OCI-LY3 (cell line): ENCODE measurements around the gene FAM13C.

Experiments used
- EZH2phosphoT487 ChIP-seq: fragments of 200-600 bp; shearing (Covaris generic); IDR thresholded peaks from 2 replicates; pipeline ENCODE4 v1.6.1; 2018; ENCODE audit warnings: antibody characterized with exemption, mixed run types, low read depth
- TF ChIP-seq, protein P1 (sequence below): fragments of 200-600, 300-600 bp; sonication (generic); IDR thresholded peaks from 2 replicates; pipeline ENCODE4 v1.5.1; 2014; ENCODE audit warnings: antibody characterized with exemption, low read length, low read depth

DNA sequence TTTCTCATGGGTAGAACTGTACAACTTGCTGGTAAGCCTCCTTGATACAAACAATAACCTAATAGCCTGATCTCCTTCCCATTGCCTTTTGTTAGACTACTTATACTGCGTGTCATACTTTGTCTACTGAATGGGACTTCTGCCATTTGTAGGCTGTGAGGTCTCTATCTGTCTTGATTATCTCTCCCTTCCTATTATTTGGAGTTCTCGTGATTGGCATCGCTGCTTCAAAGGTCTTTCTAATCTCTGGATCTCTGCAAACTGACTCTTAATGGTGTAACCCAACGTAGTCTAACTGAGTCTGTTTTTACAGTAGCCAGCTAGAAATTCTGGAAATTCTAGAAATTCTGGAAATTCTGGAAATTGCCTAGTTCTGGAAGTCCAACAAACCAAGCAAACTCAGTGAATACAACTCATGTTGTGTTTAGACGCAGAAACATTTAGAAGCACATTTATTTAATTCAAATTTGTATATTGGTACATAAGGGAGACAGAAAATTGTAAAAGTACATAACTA, 156.1 kb downstream of the FAM13C start:
- TF ChIP-seq, protein P1, sequence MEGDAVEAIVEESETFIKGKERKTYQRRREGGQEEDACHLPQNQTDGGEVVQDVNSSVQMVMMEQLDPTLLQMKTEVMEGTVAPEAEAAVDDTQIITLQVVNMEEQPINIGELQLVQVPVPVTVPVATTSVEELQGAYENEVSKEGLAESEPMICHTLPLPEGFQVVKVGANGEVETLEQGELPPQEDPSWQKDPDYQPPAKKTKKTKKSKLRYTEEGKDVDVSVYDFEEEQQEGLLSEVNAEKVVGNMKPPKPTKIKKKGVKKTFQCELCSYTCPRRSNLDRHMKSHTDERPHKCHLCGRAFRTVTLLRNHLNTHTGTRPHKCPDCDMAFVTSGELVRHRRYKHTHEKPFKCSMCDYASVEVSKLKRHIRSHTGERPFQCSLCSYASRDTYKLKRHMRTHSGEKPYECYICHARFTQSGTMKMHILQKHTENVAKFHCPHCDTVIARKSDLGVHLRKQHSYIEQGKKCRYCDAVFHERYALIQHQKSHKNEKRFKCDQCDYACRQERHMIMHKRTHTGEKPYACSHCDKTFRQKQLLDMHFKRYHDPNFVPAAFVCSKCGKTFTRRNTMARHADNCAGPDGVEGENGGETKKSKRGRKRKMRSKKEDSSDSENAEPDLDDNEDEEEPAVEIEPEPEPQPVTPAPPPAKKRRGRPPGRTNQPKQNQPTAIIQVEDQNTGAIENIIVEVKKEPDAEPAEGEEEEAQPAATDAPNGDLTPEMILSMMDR: no peak
- TF ChIP-seq EZH2phosphoT487: no peak
